Measurements from ENCODE around the gene NBPF6.

DNA sequence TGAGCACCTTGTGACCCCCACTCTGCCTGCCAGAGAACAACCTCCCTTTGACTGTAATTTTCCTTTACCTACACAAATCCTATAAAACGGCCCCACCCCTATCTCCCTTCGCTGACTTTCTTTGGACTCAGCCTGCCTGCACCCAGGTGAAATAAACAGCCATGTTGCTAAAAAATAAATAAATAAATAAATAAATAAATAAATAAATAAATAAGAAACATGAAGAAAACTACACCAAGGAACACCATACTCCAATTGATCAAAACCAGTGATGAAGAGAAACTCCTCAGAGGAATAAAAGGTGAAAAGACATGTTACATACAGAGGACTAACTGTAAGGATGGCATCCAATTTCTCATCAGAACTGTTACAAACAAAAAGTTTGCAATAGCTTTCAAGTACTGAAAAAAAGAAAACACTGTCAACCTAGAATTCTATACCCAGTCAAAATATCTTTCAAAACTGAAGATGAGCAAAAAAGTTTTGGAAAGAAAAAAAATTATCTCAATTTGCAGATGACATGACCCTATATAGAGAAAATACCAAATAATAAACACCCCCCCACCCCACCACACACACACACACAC lies 28.4 kb downstream of the NBPF6 start:
- TF ChIP-seq, protein P1, sequence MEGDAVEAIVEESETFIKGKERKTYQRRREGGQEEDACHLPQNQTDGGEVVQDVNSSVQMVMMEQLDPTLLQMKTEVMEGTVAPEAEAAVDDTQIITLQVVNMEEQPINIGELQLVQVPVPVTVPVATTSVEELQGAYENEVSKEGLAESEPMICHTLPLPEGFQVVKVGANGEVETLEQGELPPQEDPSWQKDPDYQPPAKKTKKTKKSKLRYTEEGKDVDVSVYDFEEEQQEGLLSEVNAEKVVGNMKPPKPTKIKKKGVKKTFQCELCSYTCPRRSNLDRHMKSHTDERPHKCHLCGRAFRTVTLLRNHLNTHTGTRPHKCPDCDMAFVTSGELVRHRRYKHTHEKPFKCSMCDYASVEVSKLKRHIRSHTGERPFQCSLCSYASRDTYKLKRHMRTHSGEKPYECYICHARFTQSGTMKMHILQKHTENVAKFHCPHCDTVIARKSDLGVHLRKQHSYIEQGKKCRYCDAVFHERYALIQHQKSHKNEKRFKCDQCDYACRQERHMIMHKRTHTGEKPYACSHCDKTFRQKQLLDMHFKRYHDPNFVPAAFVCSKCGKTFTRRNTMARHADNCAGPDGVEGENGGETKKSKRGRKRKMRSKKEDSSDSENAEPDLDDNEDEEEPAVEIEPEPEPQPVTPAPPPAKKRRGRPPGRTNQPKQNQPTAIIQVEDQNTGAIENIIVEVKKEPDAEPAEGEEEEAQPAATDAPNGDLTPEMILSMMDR (IDR thresholded peaks at IDR 0.05; ENCODE audit: insufficient read depth, low read length, poor library complexity, severe bottlenecking) = no peak
- TF ChIP-seq EZH2phosphoT487 (conservative IDR thresholded peaks at IDR 0.05; ENCODE audit: low read length) = no peak
